Prostate gland (tissue), 2 donors: ENCODE data around the gene GALNS. TPM values are rescaled to one million over a fixed set of nuclear protein-coding genes. Genes with fewer than 3 reads are reported as not detected.
"Not testable (repeated sequence)": the region's sequence is repeated elsewhere in the genome, so short reads cannot be mapped to it uniquely, and the experiment has no call there.

Experiments
- DNase-seq: peaks from one replicate; pipeline ENCODE4 v3.0.0-alpha.2; 2019; ENCODE audit warnings: low spot score
- H3K27ac ChIP-seq, 2 donors: fragments of 200-600 bp; sonication (generic); 2 replicates each; pipeline ENCODE4 v1.5.1; 2017 to 2019
- H3K27me3 ChIP-seq: fragments of 200-600 bp; sonication (generic); replicated peaks from 2 replicates; pipeline ENCODE4 v1.5.1; 2019; ENCODE audit not compliant: insufficient read depth
- H3K36me3 ChIP-seq, 2 donors: fragments of 200-600 bp; sonication (generic); 1 replicate in 1 of 2; 2 replicates in 1 of 2; pipeline versions ENCODE4 v1.5.1 to v1.8.1; 2017 to 2019
- H3K4me1 ChIP-seq: fragments of 200-600 bp; sonication (generic); replicated peaks from 2 replicates; pipeline ENCODE4 v1.5.1; 2019
- H3K4me3 ChIP-seq, 2 donors: fragments of 200-600 bp; sonication (generic); 2 replicates each; pipeline ENCODE4 v1.5.1; 2017 to 2019
- H3K9me3 ChIP-seq: fragments of 200-600 bp; sonication (generic); 2 replicates; pipeline ENCODE4 v1.5.1; 2017
- POLR2A ChIP-seq: fragments of 450-650 bp; IDR thresholded peaks from one replicate; pipeline ENCODE4 v1.6.1; 2016; ENCODE audit warnings: antibody characterized with exemption, mild to moderate bottlenecking
- POLR2AphosphoS5 ChIP-seq: sonication (generic); formaldehyde crosslinking; IDR thresholded peaks from one replicate; pipeline ENCODE4 v1.6.1; 2017; ENCODE audit warnings: antibody characterized with exemption
- whole genome bisulfite sequencing: methylation state at CpG from one replicate; pipeline ENCODE4 v1.1.5; 2018; 5-methylcytosine and 5-hydroxymethylcytosine counted together
- intact Hi-C: fragments of 100-400 bp; cut with DNase I; formaldehyde crosslinking; loops from one replicate; pipeline ENCODE4 v1.14.2; 2022
- total RNA-seq, 2 donors: library from RNA; depleted of rRNA; stranded (reverse); fragments of >200 nt; gene quantifications; one replicate each; pipeline ENCODE4 v1.1.0, GENCODE V29; 2016
- TF ChIP-seq, protein P1 (sequence below), 4 experiments: fragments of 200-600 bp in 2 of 4; fragments of 450-650 bp in 2 of 4; sonication (generic) in 2 of 4; IDR thresholded peaks; 1 replicate in 3 of 4; 2 replicates in 1 of 4; pipeline ENCODE4 v1.5.1; 2016 to 2019; ENCODE audit warnings: antibody characterized with exemption in 4 of 4, mild to moderate bottlenecking in 2 of 4, moderate library complexity in 2 of 4

GALNS gene
- total RNA-seq, 2 donors from 2014 or later, result 20.4 to 75.1 TPM

GRCh38 chr16:88774544-88775393, 82.0 kb downstream of the GALNS start:
- intact Hi-C loops, result no loop called here
- DNase-seq, result no peak
- WGBS, result 90% methylated on average over 32 of the region's 32 CpGs
- Histone ChIP-seq H3K36me3 (no peaks in the 10 kb centered on the region), H3K4me1 (peaks cover 35% of the 10 kb centered on the region), H3K9me3 (no peaks in the 10 kb centered on the region), H3K4me3 (no peak overlapping the region), H3K27ac (peak overlapping the region in 1 of 2 donors; percentile 61), H3K27me3 (no peaks in the 10 kb centered on the region)
- no peak for TF ChIP-seq POLR2AphosphoS5
- TF ChIP-seq POLR2A, result no peak
- TF ChIP-seq, protein P1, sequence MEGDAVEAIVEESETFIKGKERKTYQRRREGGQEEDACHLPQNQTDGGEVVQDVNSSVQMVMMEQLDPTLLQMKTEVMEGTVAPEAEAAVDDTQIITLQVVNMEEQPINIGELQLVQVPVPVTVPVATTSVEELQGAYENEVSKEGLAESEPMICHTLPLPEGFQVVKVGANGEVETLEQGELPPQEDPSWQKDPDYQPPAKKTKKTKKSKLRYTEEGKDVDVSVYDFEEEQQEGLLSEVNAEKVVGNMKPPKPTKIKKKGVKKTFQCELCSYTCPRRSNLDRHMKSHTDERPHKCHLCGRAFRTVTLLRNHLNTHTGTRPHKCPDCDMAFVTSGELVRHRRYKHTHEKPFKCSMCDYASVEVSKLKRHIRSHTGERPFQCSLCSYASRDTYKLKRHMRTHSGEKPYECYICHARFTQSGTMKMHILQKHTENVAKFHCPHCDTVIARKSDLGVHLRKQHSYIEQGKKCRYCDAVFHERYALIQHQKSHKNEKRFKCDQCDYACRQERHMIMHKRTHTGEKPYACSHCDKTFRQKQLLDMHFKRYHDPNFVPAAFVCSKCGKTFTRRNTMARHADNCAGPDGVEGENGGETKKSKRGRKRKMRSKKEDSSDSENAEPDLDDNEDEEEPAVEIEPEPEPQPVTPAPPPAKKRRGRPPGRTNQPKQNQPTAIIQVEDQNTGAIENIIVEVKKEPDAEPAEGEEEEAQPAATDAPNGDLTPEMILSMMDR (IDR thresholded peaks at IDR 0.05), result no peak

- no peak for DNase-seq
- Histone ChIP-seq H3K4me3 (no peak overlapping the region), H3K27ac (peak overlapping the region in 1 of 2 donors; percentile 61), H3K4me1 (peaks cover 44% of the 10 kb centered on the region), H3K9me3 (no peaks in the 10 kb centered on the region), H3K27me3 (no peaks in the 10 kb centered on the region), H3K36me3 (no peaks in the 10 kb centered on the region)
- TF ChIP-seq, protein P1 (IDR thresholded peaks at IDR 0.05), result no peak
- TF ChIP-seq POLR2A (no peak), POLR2AphosphoS5 (no peak)
- 78% methylated on average over 12 of the region's 12 CpGs for WGBS
- intact Hi-C loops, result no loop called here
These were observed 82.9 kb downstream of the GALNS start for GRCh38 chr16:88773812-88774291.

DNA sequence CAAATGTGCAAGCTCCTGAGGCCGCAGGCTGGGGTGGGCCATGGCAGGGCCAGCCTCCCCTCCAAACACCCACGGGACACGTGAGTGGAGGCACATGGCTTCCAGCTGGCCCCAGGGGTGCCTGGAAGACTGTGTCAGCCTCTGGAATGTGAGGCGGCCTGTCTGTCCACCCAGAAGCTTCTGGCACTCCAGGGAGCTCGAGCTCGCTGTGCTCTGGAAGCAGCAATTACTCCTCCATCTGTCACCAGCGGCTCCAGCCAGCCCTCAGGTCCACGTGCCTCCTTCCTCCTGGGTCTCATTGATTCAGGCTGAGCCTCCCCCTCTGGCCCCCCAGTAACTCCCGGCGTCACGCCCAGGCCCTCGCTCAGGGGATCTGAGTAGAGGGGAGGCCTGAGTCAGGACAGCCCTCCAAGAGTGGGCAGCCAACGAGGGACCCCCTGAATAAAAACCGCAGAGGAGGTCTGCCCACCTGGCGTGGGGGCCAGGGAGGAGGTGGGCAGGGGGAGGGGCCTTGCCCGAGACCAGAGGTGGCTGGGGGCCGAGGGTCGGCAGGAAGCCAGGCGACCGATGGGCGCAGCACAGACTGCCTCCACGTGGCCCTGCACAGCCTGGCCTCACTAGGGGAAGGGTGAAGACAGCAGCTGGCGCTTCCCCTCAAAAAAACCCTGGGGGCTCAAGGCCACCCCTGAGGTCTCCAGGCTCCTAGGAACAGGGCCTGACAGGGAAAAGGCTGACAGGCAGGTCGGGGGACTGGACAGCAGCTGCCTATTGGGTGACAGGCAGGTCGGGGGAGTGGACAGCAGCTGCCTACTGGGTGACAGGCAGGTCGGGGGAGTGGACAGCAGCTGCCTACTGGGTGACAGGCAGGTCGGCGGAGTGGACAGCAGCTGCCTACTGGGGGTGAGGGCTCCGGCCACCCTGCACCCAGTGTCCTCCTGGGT, 83.6 kb downstream of the GALNS start:
- Histone ChIP-seq H3K27ac (peak overlapping the region; percentile 36 to 61), H3K36me3 (no peaks in the 10 kb centered on the region), H3K4me1 (peaks cover 51% of the 10 kb centered on the region), H3K9me3 (no peaks in the 10 kb centered on the region), H3K27me3 (no peaks in the 10 kb centered on the region), H3K4me3 (no peak overlapping the region)
- no peak for DNase-seq
- 45% methylated on average over 27 of the region's 29 CpGs for WGBS
- TF ChIP-seq POLR2A (no peak), POLR2AphosphoS5 (peak; percentile 66)
- intact Hi-C loops, result no loop called here

DNA sequence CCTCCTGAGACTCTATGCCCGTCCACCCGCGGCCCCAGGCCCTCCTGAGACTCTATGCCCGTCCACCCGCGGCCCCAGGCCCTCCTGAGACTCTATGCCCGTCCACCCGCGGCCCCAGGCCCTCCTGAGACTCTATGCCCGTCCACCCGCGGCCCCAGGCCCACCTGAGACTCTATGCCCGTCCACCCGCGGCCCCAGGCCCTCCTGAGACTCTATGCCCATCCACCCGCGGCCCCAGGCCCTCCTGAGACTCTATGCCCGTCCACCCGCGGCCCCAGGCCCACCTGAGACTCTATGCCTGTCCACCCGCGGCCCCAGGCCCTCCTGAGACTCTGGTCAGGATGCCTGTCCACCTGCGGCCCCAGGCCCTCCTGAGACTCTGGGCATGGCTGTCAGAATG, 85.0 kb downstream of the GALNS start:
- H3K4me3 ChIP-seq, H3K36me3 ChIP-seq, intact Hi-C loops, H3K27me3 ChIP-seq, H3K9me3 ChIP-seq, DNase-seq: not testable (repeated sequence)
- Histone ChIP-seq H3K4me1 (peaks cover 54% of the 10 kb centered on the region), H3K27ac (peak overlapping the region in 1 of 2 donors; percentile 94)
- WGBS, result 94% methylated on average over 18 of the region's 23 CpGs

- Histone ChIP-seq H3K27me3 (no peaks in the 10 kb centered on the region), H3K9me3 (no peaks in the 10 kb centered on the region), H3K4me1 (peaks cover 54% of the 10 kb centered on the region), H3K27ac (peak overlapping the region; percentile 93 to 94), H3K4me3 (no peak overlapping the region), H3K36me3 (no peaks in the 10 kb centered on the region)
- 74% methylated on average over 19 of the region's 19 CpGs for WGBS
- no peak for DNase-seq
- intact Hi-C loops, result no loop called here
- TF ChIP-seq POLR2AphosphoS5 (no peak), POLR2A (no peak)
- TF ChIP-seq, protein P1 (IDR thresholded peaks at IDR 0.05), result no peak
These were observed 85.4 kb downstream of the GALNS start for GRCh38 chr16:88771294-88771772.
